AG09319 (cell line): ENCODE data around the gene FAM107B.

Experiments used
- DNase-seq: peaks from one replicate; pipeline ENCODE4 v3.0.0-alpha.2; 2010; ENCODE audit warnings: low read depth; ENCODE audit errors: extremely low read depth
- TF ChIP-seq, protein P1 (sequence below): IDR thresholded peaks from 2 replicates; pipeline ENCODE4 v1.5.1; 2011; ENCODE audit warnings: low read depth, mild to moderate bottlenecking, inconsistent platforms, low read length, moderate library complexity

Gene FAM107B

DNA sequence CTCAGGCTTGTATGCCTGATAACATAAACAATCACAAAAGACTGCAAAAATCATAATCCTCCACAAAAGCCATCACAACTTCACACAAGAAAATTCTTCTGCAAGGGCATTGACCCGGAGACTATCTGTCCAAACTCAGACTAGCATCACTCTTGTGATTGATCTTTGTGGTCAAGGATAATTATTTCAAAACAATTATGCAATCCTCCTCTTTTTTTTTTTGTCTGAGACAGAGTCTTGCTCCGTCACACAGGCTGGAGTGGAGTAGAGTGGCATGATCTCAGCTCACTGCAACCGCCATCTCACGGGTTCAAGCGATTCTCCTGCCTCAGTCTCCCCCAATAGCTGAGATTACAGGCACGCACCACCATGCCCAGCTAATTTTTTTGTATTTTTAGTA lies 41.0 kb upstream of the FAM107B start:
- TF ChIP-seq, protein P1, sequence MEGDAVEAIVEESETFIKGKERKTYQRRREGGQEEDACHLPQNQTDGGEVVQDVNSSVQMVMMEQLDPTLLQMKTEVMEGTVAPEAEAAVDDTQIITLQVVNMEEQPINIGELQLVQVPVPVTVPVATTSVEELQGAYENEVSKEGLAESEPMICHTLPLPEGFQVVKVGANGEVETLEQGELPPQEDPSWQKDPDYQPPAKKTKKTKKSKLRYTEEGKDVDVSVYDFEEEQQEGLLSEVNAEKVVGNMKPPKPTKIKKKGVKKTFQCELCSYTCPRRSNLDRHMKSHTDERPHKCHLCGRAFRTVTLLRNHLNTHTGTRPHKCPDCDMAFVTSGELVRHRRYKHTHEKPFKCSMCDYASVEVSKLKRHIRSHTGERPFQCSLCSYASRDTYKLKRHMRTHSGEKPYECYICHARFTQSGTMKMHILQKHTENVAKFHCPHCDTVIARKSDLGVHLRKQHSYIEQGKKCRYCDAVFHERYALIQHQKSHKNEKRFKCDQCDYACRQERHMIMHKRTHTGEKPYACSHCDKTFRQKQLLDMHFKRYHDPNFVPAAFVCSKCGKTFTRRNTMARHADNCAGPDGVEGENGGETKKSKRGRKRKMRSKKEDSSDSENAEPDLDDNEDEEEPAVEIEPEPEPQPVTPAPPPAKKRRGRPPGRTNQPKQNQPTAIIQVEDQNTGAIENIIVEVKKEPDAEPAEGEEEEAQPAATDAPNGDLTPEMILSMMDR = no peak
- no peak for DNase-seq

DNA sequence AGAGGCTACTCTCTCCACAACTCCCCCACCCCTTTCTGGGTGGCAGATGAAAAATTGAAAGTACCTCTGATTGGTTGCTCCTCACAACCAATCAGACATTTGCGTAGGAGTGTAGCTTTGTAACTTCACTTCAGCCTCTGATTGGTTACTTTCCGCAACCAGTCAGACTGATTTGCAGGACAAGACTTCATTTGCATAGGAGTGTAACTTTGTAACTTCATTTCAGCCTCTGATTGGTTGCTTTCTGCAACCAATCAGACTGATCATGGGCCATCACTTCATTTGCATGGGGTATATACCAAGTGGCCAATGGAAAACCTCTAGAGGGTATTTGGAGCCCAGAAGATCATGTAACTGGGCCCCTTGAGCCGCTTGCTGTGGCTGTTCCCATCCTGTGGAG lies 37.6 kb upstream of the FAM107B start:
- TF ChIP-seq, protein P1 = no peak
- no peak for DNase-seq

DNA sequence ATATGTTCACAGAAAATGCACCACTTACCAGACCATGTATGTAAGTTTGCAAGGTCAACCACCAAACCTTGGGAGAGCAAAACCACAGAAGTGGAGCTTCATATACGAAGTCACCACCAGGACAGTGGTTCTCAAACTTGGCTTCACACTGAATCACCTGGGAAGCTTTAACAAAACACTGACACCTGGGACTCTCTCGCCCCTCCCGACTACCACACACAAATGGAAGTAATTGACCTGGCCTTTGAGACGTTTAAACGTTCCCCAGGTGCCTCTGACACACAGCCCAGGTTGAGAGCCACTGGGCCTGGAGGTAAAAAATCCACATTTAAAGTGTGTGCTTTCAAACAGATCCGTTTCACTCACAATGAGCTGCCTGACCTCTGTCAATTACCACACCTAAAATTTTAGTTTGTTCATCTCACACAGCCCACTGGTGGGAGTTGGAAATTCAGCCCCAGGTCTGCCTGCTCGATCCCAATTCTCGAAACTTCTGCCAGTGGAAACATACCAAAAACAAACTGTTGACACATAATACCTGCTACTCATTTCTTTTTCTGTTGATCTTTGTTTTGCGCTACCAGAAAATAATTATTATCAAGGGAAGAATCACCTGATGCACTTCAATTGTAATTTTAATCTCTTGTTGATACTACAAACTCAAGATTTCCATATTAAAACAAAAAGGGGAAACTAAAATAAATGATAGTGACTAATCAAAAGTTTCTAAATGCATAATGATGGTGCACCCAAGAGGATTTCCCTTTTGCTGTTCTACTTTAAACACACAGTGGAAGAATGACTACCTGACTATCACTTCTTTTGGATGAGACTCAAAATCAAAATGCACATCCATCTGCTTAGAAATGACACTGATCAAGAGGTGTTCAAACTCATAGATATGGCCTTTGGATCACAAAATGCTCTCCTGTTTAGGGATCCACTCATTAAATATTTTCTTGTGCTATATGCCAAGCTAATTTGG lies 36.6 kb upstream of the FAM107B start:
- no peak for DNase-seq
- TF ChIP-seq, protein P1 = no peak

DNA sequence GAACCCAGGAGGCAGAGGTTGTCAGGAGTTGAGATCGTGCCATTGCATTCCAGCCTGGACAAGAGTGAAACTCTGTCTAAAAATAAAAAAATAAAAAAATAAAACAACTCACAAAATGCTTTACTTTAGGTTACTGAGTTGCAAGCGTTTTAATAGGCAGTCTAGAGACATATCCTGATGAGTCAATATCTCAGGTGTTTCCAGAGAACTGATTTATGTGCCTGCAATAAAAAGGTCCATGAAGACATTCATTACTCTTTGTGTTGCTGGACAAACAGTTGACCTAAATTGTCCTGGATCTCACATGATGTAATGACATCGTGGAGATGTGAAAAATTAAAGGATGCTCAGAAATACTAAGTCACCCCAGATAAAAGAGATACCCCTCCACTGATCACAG lies 31.6 kb upstream of the FAM107B start:
- no peak for DNase-seq
- TF ChIP-seq, protein P1 = no peak

DNA sequence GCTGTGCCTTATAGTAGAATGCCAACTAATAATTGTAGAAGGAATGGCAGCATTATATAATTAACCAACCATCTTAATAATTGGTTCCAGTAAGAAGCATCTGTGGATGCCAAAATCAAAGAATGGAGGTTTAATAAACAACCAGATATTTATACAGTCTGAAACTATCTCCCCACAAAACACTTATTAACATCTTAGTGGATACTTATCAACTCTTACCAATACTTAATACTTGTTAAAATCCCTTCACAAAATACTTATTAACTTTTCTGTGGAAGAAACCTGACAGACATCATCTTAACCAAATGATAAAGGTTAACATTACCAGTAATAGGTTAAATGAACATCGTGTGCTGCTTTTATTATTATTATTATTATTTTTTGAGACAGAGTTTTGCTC lies 29.1 kb upstream of the FAM107B start:
- TF ChIP-seq, protein P1 = no peak
- DNase-seq = no peak

DNA sequence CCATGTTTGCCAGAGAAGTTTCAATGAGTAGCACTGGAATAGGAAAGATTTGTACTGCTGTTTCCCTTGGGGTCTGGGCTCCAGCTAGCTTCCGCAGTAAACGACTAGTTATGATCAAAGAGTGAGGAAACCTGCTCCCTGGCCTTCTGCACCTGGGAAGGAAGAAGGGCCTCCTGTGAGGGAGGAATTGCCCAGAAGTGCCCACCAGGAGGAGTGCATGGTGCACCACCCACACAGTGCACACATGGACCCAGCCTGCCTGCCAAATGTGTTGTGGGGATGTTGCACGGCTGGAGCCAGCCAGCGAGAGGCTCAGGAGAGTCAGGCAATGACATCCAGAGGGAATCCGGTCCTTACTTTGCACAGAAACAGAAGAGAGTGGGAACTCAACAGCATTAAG lies 27.0 kb upstream of the FAM107B start:
- DNase-seq = no peak
- TF ChIP-seq, protein P1 = no peak; the same call in 1 of the 2 replicates

DNA sequence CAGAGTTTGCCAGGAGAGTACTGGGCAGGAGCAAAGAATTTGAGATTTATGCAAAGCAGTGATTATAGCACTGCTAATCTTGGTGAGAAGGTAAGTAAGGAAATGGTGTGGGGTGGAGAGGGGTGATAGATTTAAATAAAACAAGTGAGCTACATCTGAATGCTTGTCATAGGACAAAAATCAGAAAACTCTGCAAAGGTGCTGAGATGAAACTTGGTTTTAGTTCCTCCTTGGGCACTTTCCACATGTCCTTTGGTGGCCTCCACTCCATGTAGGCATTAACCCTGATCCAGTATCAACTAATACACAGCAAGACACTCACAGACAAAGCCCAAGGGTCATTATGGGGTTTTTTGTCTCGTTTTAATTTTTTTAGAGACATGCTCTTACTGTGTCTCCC lies 25.7 kb upstream of the FAM107B start:
- DNase-seq = no peak
- TF ChIP-seq, protein P1 = no peak
